ENCODE measurements around the gene NHERF1.

NHERF1 gene

GRCh38 chr17:74732042-74732867 is 16.2 kb upstream of the NHERF1 start:
- no peak for DNase-seq (ENCODE audit: low read depth)
- TF ChIP-seq CTCF (conservative IDR thresholded peaks at IDR 0.05; ENCODE audit: low read depth, low read length), result no peak
- H3K4me3 ChIP-seq (ENCODE audit: low read depth, low read length), result no peak overlapping the region

GRCh38 chr17:74733365-74734122 is 14.9 kb upstream of the NHERF1 start:
- TF ChIP-seq CTCF (conservative IDR thresholded peaks at IDR 0.05; ENCODE audit: low read depth, low read length), result no peak
- no peak overlapping the region for H3K4me3 ChIP-seq (ENCODE audit: low read depth, low read length)
- DNase-seq (ENCODE audit: low read depth), result no peak

GRCh38 chr17:74734256-74734655 is 14.2 kb upstream of the NHERF1 start:
- DNase-seq (ENCODE audit: low read depth), result no peak
- H3K4me3 ChIP-seq (ENCODE audit: low read depth, low read length), result no peak overlapping the region
- no peak for TF ChIP-seq CTCF (conservative IDR thresholded peaks at IDR 0.05; ENCODE audit: low read depth, low read length)

- H3K4me3 ChIP-seq (ENCODE audit: low read depth, low read length), result no peak within 1 kb of the TSS
- TF ChIP-seq CTCF (conservative IDR thresholded peaks at IDR 0.05; ENCODE audit: low read depth, low read length), result peak; percentile 21
- no peak for DNase-seq (ENCODE audit: low read depth)
These were observed 11.7 kb upstream of the NHERF1 start, which contains the start of gene RAB37 for GRCh38 chr17:74736513-74737298. Gene RAB37 (plus strand): TSS chr17:74737256. CDS start chr17:74737273, 17 bp downstream.

- H3K4me3 ChIP-seq (ENCODE audit: low read depth, low read length), result no peak overlapping the region
- no peak for DNase-seq (ENCODE audit: low read depth)
- peak; percentile 50 for TF ChIP-seq CTCF (conservative IDR thresholded peaks at IDR 0.05; ENCODE audit: low read depth, low read length)
These were observed 11.0 kb upstream of the NHERF1 start for GRCh38 chr17:74737299-74738050.

Measured in choroid plexus epithelial cell (primary cell).